Putamen (tissue), 1 donor: Measurements from ENCODE around the gene HS6ST3.

Experiments used
- DNase-seq: peaks from one replicate; pipeline ENCODE4 v3.0.0-alpha.2; 2016; ENCODE audit warnings: low spot score

HS6ST3 gene

GRCh38 chr13:96540670-96541069 is 450.8 kb downstream of the HS6ST3 start:
- no peak for DNase-seq

DNA sequence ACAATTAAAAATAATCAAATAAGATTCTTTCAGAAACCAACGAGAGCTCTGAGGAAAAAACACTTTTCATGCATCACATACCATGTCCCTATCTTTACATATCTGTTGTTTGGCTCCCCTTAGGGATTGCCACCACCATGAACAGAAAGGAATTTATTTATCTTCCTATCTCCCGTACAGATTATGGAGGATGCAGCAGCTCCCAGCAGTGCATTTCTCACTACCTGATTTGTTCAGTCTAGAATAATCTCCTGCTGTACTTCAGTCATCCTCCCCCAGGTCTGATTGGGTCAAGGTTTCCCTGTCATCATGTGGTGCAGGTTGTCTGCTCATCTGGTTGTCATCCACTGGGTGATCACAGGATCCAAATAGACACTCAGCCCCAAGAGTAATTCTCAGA is 453.1 kb downstream of the HS6ST3 start:
- DNase-seq, result no peak

DNA sequence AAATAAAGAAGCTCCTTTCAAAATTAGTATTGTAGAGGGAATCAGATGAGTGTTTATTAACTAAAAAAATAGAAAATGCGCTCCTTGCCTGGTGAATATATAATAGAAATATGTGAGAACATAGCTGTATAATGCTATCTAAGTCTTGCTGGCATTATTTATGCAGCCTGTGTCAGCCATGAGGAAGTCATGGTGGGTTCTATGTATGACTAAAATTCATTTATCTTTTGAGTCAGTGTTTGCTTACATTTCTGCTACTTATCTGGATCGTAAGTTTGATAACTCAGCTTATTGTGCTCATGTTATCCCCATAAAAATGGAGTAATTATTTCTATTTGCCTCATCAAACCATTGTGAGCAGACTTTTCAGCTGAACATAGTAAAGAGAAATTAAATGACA is 455.1 kb downstream of the HS6ST3 start:
- DNase-seq, result no peak

DNA sequence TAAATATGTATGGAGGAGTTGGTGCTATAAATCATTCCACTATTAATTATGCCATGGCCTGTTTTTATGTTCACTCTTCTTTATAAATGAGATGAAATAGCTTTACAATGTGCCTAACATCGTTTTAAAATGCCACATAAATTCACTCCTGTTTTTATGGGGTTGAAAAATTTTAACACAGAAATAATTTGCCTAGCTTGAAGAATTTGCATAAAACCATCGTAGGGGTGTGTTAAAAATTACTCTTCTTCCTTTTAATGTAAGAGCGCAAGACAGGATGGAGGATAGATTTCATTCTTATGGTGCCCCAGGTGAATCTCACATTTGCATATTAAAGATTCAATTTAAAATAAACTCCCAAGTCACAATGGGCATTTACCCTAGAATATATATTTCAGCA is 456.6 kb downstream of the HS6ST3 start:
- no peak for DNase-seq

- DNase-seq, result no peak
Measured at GRCh38 chr13:96551546-96551945, 461.6 kb downstream of the HS6ST3 start.

DNA sequence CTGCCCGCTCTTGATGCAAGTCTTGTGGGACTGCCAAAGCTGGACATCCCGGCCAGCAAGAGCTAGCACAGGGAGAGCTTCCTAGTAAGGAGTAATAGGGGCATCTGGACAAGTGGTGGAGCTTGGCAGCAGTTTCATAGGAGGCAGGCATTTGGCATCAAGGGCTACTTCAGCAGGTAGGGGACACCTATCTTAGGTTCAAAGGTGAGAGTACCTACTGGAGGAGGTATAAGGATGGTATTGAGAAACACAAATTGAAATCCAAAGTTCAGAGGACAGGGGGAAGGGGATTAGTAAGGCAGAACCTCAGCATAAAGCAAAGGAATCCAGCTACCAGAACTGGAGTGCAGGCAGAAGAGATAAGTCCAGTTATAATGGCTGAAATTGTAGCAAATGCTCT is 462.7 kb downstream of the HS6ST3 start:
- no peak for DNase-seq

DNA sequence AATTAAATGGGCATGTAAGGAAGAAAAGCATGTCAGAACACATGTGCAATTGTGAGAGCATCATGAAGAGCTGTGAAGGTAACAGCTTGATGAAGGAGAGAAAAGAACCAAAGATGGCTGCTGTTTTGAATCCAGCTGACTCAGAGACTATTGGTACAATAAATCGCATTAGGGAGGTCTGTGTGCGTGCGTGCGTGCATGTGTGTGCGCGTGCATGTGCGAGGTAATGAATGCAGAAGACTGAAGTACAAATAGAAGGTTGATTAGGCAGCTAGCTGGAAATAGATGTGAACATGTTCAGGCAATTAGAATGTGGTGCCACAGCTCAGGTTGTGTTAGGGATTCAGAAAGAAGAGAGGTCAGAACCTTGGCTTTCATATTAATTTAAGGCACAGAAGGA is 463.9 kb downstream of the HS6ST3 start:
- no peak for DNase-seq

GRCh38 chr13:96573563-96573962 is 483.7 kb downstream of the HS6ST3 start:
- no peak for DNase-seq

GRCh38 chr13:96575423-96576320 is 485.8 kb downstream of the HS6ST3 start:
- no peak for DNase-seq

DNA sequence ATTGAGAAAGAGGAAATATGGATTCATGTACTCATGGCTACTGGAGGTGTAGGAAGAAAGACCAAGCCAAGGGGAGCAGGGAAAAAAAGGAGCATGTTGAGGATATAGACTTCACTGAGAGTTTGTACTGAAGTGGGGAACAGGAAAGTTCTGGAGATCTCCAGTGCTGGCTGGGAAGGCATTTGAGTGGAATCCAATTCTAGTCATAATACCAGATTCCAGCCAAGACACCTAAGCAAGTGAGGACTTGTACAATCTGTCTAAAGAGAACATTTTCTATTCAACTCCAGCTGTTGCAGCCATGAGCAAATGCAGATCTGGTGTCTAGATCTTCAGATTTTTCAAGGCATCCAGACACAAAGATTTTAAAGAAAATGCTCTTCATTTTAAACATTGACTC is 491.8 kb downstream of the HS6ST3 start:
- DNase-seq, result no peak

DNA sequence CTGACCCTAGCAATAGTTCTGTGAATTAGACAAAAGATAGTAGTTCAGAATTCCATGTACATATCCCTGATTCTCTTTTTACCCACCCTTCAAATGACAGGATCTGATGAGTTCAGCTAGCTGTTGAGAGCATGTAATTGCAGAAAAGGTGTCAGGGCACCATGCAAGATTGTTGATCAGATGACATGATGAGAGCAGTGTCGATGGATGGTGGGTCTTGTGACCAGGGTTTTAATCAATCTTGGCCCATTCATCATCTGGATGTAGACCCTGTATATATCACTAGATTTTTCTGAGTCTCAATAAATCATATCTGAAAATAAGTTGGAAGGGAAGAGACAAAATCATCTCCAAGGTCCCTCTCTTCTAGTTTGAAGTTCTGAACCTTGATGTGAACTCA is 525.3 kb downstream of the HS6ST3 start:
- no peak for DNase-seq

GRCh38 chr13:96617528-96617927 is 527.6 kb downstream of the HS6ST3 start:
- DNase-seq, result no peak

DNA sequence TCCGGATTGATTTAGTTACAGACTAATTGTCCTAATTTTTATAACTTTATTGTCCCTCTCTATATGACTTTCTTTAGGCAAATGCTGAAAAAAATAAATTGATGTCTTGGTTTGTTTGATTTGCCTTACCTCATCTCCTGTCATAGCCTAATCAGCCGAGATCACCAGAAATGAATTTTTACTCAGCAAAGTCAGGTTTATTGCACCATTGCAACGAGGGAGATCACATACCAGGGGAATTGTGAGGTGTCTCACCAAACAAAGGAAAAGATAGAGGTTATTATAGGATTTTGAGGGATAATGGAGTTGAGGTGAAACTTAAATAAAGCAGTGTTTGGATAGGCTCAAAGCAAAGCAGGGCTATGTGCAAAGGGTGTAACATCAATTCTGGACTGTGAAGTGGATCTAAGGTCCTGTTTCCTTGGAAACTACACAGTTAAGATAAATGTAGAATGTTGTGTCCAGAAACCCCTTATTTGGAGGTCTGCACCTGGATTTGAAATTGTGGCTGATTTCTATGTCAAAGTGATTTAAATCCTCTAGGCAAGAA is 531.8 kb downstream of the HS6ST3 start:
- DNase-seq, result no peak

DNA sequence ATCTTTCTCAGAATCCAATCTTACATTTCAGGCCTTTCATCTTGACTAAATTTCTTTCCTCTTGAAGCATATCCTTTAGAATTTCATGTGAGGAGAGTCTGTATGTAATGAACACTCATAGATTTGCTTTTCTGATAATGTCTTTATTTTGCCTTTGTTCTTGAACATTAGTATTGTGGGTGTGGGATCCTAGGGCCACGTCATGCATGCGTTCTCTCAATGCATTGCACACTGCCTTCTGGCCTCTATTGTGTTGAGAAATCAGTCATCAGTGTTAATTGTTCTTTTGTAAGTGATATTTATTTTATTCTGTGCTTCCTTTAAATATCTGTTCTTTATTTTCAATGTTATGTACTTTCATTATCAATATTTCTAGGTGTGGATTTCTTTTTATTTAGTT is 539.4 kb downstream of the HS6ST3 start:
- DNase-seq, result no peak

GRCh38 chr13:96632536-96633320 is 542.8 kb downstream of the HS6ST3 start:
- DNase-seq, result no peak

DNA sequence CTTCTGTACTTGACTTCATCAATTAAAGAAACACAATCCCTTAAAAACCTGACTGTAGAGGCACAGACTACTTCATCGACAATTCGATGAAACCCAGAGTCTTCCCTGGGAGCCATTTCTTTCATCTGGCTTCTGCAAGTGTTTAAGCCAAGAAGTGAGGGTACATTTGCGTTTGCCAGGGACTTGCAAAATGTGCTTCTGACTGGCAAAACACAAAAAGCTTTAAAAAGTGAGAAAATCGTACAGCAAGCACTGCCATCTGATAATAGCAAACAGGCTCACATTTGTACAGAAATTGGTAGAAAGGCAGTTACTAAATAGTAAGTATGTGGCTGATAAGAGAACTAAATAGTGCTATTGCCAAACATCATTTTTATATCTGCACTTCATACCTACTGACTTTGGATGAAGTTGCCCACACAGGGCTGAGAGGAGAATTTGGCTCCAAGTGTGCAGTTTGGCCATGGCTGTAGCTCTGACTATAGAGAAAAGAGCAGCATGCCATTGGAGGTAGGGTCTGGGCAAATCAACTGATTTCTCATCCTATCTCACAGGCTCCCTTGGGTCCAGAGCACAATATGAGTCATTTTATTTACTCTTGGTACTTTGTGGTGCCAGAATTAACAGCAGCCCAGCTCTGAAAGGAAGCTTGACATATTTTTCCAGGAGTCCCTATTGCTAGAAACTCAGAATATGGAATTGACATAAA is 546.2 kb downstream of the HS6ST3 start:
- no peak for DNase-seq

GRCh38 chr13:96637039-96637438 is 547.1 kb downstream of the HS6ST3 start:
- no peak for DNase-seq

- DNase-seq, result no peak
Measured at GRCh38 chr13:96646101-96646500, 556.2 kb downstream of the HS6ST3 start.

GRCh38 chr13:96646515-96647211 is 556.8 kb downstream of the HS6ST3 start:
- no peak for DNase-seq

DNA sequence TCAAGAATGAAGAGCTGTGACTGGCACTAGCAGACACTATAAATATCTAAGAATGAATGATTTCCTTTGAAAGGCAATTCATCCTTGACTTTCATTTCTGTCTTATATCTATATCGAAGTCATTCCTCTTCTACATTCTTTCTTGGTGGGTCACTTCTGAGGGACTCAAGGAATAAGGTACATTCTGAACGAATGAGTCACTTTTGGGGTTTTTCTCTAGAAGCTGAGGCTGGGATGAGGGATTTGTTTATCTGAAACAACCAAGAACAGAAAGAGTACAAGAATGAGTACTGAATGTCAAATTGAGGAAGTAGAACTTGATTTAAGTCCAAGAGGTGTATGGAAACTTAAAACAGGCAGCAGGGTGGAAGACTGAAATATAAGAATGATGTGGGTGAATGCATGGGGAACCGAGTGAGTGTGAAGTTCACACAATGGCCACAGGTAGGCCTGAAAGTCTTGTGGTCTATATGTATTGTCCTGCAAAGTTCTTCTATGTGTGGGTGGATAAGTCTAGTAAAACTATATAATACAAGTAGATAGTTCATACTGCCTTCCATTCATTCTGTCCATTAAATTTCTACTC is 560.5 kb downstream of the HS6ST3 start:
- DNase-seq, result no peak

DNA sequence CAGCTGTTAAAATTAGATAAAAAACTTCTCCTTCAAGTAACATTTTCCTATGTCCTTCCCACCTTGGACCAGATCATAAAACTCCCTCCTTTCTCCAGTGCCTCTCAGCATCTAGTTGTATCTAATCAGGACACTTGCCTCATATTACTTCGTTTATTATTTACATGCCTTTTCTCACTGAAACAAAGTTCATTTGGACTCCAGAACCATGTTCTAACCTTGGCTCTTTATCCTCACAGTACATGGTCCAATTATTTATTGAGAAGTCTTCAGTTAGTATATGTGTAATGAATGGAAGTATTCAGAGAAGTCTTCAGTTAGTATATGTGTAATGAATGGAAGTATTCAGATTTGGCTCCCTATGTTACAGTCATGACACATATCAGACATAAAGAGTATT is 561.7 kb downstream of the HS6ST3 start:
- DNase-seq, result no peak
